Tibial artery (tissue), 4 donors: ENCODE results near the gene SEPHS2.
"Not testable (repeated sequence)": the region's sequence is repeated elsewhere in the genome, so short reads cannot be mapped to it uniquely, and the experiment has no call there.

Experiments
- DNase-seq, 2 donors: peaks; one replicate each; pipeline ENCODE4 v3.0.0-alpha.2; 2019
- H3K27ac ChIP-seq, 2 donors: fragments of 200-600 bp; sonication (generic) in 1 of 2; 1 replicate in 1 of 2; 2 replicates in 1 of 2; pipeline ENCODE4 v1.5.1; 2018 to 2019; ENCODE audit warnings: mild to moderate bottlenecking in 1 of 2
- H3K27me3 ChIP-seq, 2 donors: fragments of 200-600 bp; sonication (generic) in 1 of 2; one replicate each; pipeline versions ENCODE4 v1.5.1 to v1.6.0; 2016 to 2019
- H3K36me3 ChIP-seq, 3 donors: fragments of 200-600 bp; sonication (generic) in 2 of 3; one replicate each; pipeline ENCODE4 v1.5.1; 2016 to 2019; ENCODE audit warnings: mild to moderate bottlenecking in 2 of 3
- H3K4me1 ChIP-seq, 4 donors: fragments of 200-600 bp; sonication (generic) in 2 of 4; 1 replicate in 3 of 4; 2 replicates in 1 of 4; pipeline ENCODE4 v1.5.1; 2016 to 2019
- H3K4me3 ChIP-seq, 2 donors: fragments of 200-600 bp; sonication (generic) in 1 of 2; 1 replicate in 1 of 2; 2 replicates in 1 of 2; pipeline ENCODE4 v1.5.1; 2018 to 2019; ENCODE audit warnings: mild to moderate bottlenecking in 2 of 2
- H3K9me3 ChIP-seq, 3 donors: fragments of 200-600 bp; sonication (generic) in 1 of 3; one replicate each; pipeline ENCODE4 v1.5.1; 2016 to 2019
- intact Hi-C: fragments of 100-400 bp; cut with DNase I; formaldehyde crosslinking; loops from one replicate; pipeline ENCODE4 v1.15.0; 2023; ENCODE audit warnings: low total_unique reads
- TF ChIP-seq, protein P1 (sequence below), 2 experiments: fragments of 200-600 bp in 1 of 2; fragments of 450-650 bp in 1 of 2; IDR thresholded peaks; one replicate each; pipeline ENCODE4 v1.5.1; 2017 to 2019; ENCODE audit warnings: antibody characterized with exemption in 2 of 2, mild to moderate bottlenecking in 1 of 2, moderate library complexity in 1 of 2

SEPHS2 gene

GRCh38 chr16:30481381-30481780, 35.7 kb upstream of the SEPHS2 start:
- TF ChIP-seq, protein P1, sequence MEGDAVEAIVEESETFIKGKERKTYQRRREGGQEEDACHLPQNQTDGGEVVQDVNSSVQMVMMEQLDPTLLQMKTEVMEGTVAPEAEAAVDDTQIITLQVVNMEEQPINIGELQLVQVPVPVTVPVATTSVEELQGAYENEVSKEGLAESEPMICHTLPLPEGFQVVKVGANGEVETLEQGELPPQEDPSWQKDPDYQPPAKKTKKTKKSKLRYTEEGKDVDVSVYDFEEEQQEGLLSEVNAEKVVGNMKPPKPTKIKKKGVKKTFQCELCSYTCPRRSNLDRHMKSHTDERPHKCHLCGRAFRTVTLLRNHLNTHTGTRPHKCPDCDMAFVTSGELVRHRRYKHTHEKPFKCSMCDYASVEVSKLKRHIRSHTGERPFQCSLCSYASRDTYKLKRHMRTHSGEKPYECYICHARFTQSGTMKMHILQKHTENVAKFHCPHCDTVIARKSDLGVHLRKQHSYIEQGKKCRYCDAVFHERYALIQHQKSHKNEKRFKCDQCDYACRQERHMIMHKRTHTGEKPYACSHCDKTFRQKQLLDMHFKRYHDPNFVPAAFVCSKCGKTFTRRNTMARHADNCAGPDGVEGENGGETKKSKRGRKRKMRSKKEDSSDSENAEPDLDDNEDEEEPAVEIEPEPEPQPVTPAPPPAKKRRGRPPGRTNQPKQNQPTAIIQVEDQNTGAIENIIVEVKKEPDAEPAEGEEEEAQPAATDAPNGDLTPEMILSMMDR (IDR thresholded peaks at IDR 0.05), result no peak
- H3K9me3 ChIP-seq, result no peaks in the 10 kb centered on the region
- intact Hi-C loops, result no loop called here
- no peaks in the 10 kb centered on the region for H3K36me3 ChIP-seq
- no peak overlapping the region for H3K4me3 ChIP-seq
- DNase-seq, result no peak
- H3K4me1 ChIP-seq, result no peaks in the 10 kb centered on the region
- peaks cover 0 to 8% of the 10 kb centered on the region in 2 donors for H3K27me3 ChIP-seq
- H3K27ac ChIP-seq, result no peak overlapping the region

GRCh38 chr16:30478766-30479478, 33.2 kb upstream of the SEPHS2 start:
- TF ChIP-seq, protein P1 (IDR thresholded peaks at IDR 0.05), result no peak
- Histone ChIP-seq H3K4me1 (no peaks in the 10 kb centered on the region), H3K9me3 (no peaks in the 10 kb centered on the region), H3K27me3 (peaks cover 0 to 20% of the 10 kb centered on the region in 2 donors), H3K27ac (no peak overlapping the region), H3K4me3 (no peak overlapping the region), H3K36me3 (no peaks in the 10 kb centered on the region)
- intact Hi-C loops, result no loop called here
- no peak for DNase-seq

- H3K9me3 ChIP-seq, H3K4me1 ChIP-seq, intact Hi-C loops, H3K4me3 ChIP-seq, H3K36me3 ChIP-seq, DNase-seq, H3K27ac ChIP-seq: not testable (repeated sequence)
- H3K27me3 ChIP-seq, result peaks cover 0 to 31% of the 10 kb centered on the region in 2 donors
Measured at GRCh38 chr16:30477773-30478172, 32.1 kb upstream of the SEPHS2 start.

DNA sequence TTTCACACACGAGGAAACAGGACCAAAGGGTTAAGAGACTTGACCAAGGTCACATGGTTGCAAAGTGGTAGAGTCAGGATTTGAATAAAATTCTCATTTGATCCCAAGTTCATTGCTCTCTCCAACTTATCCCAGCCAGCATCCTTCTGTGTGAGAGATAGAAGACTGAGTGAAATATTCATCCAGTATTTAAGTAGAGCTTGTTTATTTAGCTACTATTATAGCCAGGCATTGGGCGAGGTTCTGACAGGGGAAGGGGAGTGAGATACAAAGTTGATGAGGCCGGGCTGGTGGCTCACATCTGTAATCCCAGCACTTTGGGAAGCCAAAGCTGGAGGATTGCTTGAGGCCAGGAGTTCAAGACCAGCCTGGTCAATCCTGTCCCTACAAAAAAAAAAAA, 31.3 kb upstream of the SEPHS2 start:
- no peak overlapping the region for H3K4me3 ChIP-seq
- TF ChIP-seq, protein P1 (IDR thresholded peaks at IDR 0.05), result no peak
- H3K36me3 ChIP-seq, result no peaks in the 10 kb centered on the region
- H3K27me3 ChIP-seq, result peaks cover 0 to 39% of the 10 kb centered on the region in 2 donors
- H3K27ac ChIP-seq, result no peak overlapping the region
- H3K4me1 ChIP-seq, result no peaks in the 10 kb centered on the region
- no peaks in the 10 kb centered on the region for H3K9me3 ChIP-seq
- intact Hi-C loops, result no loop called here
- no peak for DNase-seq

GRCh38 chr16:30474684-30475083, 29.0 kb upstream of the SEPHS2 start:
- TF ChIP-seq, protein P1 (IDR thresholded peaks at IDR 0.05), result no peak
- H3K4me3 ChIP-seq, result no peak overlapping the region
- no peaks in the 10 kb centered on the region for H3K36me3 ChIP-seq
- intact Hi-C loops, result no loop called here
- no peaks in the 10 kb centered on the region for H3K4me1 ChIP-seq
- H3K27ac ChIP-seq, result no peak overlapping the region
- DNase-seq, result no peak
- peaks cover 0 to 39% of the 10 kb centered on the region in 2 donors for H3K27me3 ChIP-seq
- H3K9me3 ChIP-seq, result no peaks in the 10 kb centered on the region

DNA sequence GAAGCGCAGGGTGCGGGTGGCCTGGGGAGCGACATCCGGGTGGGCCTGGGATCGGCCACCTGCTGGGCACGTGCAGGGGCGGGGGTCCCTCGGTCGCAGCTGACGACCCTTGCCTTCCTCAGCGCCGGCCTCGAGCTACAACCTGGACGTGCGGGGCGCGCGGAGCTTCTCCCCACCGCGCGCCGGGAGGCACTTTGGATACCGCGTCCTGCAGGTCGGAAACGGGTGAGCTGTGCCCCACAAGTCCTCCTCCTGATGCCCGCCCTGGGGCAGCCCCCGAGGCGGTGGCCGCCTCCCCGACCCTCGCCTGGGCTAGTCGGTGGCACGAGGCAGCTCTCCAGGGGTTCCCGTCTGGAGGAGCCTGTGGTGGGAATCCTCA, 28.4 kb upstream of the SEPHS2 start:
- DNase-seq, result no peak
- Histone ChIP-seq H3K27ac (no peak overlapping the region), H3K4me1 (no peaks in the 10 kb centered on the region), H3K9me3 (no peaks in the 10 kb centered on the region), H3K36me3 (no peaks in the 10 kb centered on the region), H3K27me3 (peaks cover 0 to 38% of the 10 kb centered on the region in 2 donors), H3K4me3 (no peak overlapping the region)
- intact Hi-C loops, result no loop called here
- TF ChIP-seq, protein P1 (IDR thresholded peaks at IDR 0.05), result no peak
